Astrocyte (in vitro differentiated cells and primary cell): ENCODE measurements around the gene C2CD5. TPM values are rescaled to one million over a fixed set of nuclear protein-coding genes. Genes with fewer than 3 reads are reported as not detected.
"Not testable (repeated sequence)": the region's sequence is repeated elsewhere in the genome, so short reads cannot be mapped to it uniquely, and the experiment has no call there.

Experiments
- DNase-seq: peaks from one replicate; pipeline ENCODE4 v3.0.0-alpha.2; 2010; ENCODE audit warnings: low read depth
- FAIRE-seq: peaks from 2 replicates; lab custom pipeline; 2011; peaks lifted over from hg19 to GRCh38; lab: Jason Lieb, UNC
- H2AFZ ChIP-seq: 2 replicates; pipeline ENCODE4 v1.6.0; 2012; ENCODE audit warnings: low read depth, low read length, inconsistent platforms
- H3K27ac ChIP-seq: 2 replicates; pipeline ENCODE4 v1.5.1; 2011; ENCODE audit warnings: low read depth, low read length, inconsistent platforms
- H3K27me3 ChIP-seq: 2 replicates; pipeline ENCODE4 v1.6.0; 2011; ENCODE audit warnings: low read length, inconsistent platforms; ENCODE audit not compliant: insufficient read depth
- H3K36me3 ChIP-seq: 2 replicates; pipeline ENCODE4 v1.5.1; 2011; ENCODE audit warnings: low read length, inconsistent platforms; ENCODE audit not compliant: insufficient read depth
- H3K4me1 ChIP-seq: 2 replicates; pipeline ENCODE4 v1.5.1; 2011; ENCODE audit warnings: low read length, inconsistent platforms; ENCODE audit not compliant: insufficient read depth
- H3K4me2 ChIP-seq: 2 replicates; pipeline ENCODE4 v1.6.0; 2012; ENCODE audit warnings: low read length, inconsistent platforms
- H3K4me3 ChIP-seq: 2 replicates; pipeline ENCODE4 v1.5.1; 2011; ENCODE audit warnings: low read depth, mild to moderate bottlenecking, low read length, inconsistent platforms; ENCODE audit not compliant: insufficient read depth
- H3K79me2 ChIP-seq: 2 replicates; pipeline ENCODE4 v1.6.0; 2012; ENCODE audit warnings: mild to moderate bottlenecking, low read length, inconsistent platforms; ENCODE audit not compliant: insufficient read depth
- H3K9ac ChIP-seq: 2 replicates; pipeline ENCODE4 v1.6.0; 2012; ENCODE audit warnings: mild to moderate bottlenecking, low read length, inconsistent platforms
- H3K9me3 ChIP-seq: 2 replicates; pipeline ENCODE4 v1.5.1; 2012; ENCODE audit warnings: low read depth, mild to moderate bottlenecking, low read length, inconsistent platforms; ENCODE audit not compliant: insufficient read depth
- H4K20me1 ChIP-seq: 2 replicates; pipeline ENCODE4 v1.6.0; 2012; ENCODE audit warnings: low read length, inconsistent platforms; ENCODE audit not compliant: insufficient read depth
- H3K27ac Mint-ChIP-seq: one replicate; pipeline ENCODE4 v1.8.0; 2021; ENCODE audit warnings: mild to moderate bottlenecking, mixed read lengths; ENCODE audit not compliant: unreplicated experiment
- H3K27me3 Mint-ChIP-seq: one replicate; pipeline ENCODE4 v1.8.0; 2021; ENCODE audit warnings: low read depth, mixed read lengths; ENCODE audit not compliant: unreplicated experiment
- H3K36me3 Mint-ChIP-seq: one replicate; pipeline ENCODE4 v1.8.0; 2021; ENCODE audit warnings: low read depth, mixed read lengths; ENCODE audit not compliant: unreplicated experiment
- H3K4me1 Mint-ChIP-seq: one replicate; pipeline ENCODE4 v1.8.0; 2021; ENCODE audit warnings: low read depth, mixed read lengths; ENCODE audit not compliant: unreplicated experiment
- H3K4me3 Mint-ChIP-seq: one replicate; pipeline ENCODE4 v1.8.0; 2021; ENCODE audit warnings: mild to moderate bottlenecking, moderate library complexity, mixed read lengths; ENCODE audit not compliant: unreplicated experiment
- H3K9me3 Mint-ChIP-seq: one replicate; pipeline ENCODE4 v1.8.0; 2021; ENCODE audit warnings: mild to moderate bottlenecking, mixed read lengths; ENCODE audit not compliant: unreplicated experiment
- EZH2 ChIP-seq: IDR thresholded peaks from 2 replicates; pipeline ENCODE4 v1.6.1; 2012; ENCODE audit warnings: mild to moderate bottlenecking, low read length, inconsistent platforms; ENCODE audit not compliant: insufficient read depth
- total RNA-seq: library from RNA; stranded (reverse); gene quantifications from 2 replicates; pipeline ENCODE4 v1.2.1, GENCODE V29; 2021
- TF ChIP-seq, protein P1 (sequence below): IDR thresholded peaks from 2 replicates; pipeline ENCODE4 v1.5.1; 2011; ENCODE audit warnings: low read depth, mild to moderate bottlenecking, inconsistent platforms, low read length, moderate library complexity; ENCODE audit not compliant: insufficient read depth

C2CD5 gene
- total RNA-seq, 1 donor from 2014 or later: 14.7 TPM

DNA sequence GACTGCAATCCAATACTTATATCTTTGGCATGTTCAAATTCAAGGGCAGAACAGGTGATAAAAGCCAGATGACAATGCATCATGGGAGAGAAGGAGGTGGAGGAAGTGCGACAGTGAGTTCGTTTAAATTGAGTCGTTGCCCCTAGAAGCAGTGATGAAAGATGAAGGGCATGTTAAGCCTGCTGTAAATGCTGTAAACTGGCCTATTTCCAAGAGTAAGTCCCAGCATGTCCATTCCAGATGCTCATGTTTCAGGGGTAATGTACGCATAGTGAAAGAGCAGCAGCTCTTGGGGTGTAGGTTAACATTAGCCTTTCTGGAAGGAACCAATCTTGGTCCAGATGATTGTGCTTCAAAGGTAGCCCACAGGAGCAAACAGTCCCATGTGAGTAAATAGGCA lies 97.1 kb downstream of the C2CD5 start:
- no peak overlapping the region for H3K27ac Mint-ChIP-seq
- H3K9me3 ChIP-seq: no peaks in the 10 kb centered on the region
- TF ChIP-seq, protein P1, sequence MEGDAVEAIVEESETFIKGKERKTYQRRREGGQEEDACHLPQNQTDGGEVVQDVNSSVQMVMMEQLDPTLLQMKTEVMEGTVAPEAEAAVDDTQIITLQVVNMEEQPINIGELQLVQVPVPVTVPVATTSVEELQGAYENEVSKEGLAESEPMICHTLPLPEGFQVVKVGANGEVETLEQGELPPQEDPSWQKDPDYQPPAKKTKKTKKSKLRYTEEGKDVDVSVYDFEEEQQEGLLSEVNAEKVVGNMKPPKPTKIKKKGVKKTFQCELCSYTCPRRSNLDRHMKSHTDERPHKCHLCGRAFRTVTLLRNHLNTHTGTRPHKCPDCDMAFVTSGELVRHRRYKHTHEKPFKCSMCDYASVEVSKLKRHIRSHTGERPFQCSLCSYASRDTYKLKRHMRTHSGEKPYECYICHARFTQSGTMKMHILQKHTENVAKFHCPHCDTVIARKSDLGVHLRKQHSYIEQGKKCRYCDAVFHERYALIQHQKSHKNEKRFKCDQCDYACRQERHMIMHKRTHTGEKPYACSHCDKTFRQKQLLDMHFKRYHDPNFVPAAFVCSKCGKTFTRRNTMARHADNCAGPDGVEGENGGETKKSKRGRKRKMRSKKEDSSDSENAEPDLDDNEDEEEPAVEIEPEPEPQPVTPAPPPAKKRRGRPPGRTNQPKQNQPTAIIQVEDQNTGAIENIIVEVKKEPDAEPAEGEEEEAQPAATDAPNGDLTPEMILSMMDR: no peak
- TF ChIP-seq EZH2: no peak
- H3K79me2 ChIP-seq: no peaks in the 10 kb centered on the region
- no peak overlapping the region for H3K9ac ChIP-seq
- H3K4me1 Mint-ChIP-seq: no peaks in the 10 kb centered on the region
- no peak overlapping the region for H3K4me3 Mint-ChIP-seq
- no peak overlapping the region for H3K27ac ChIP-seq
- no peak for DNase-seq
- no peaks in the 10 kb centered on the region for H3K9me3 Mint-ChIP-seq
- no peaks in the 10 kb centered on the region for H3K4me1 ChIP-seq
- H3K27me3 Mint-ChIP-seq: no peaks in the 10 kb centered on the region
- no peaks in the 10 kb centered on the region for H3K36me3 ChIP-seq
- H2AFZ ChIP-seq: no peak overlapping the region
- H3K36me3 Mint-ChIP-seq: no peaks in the 10 kb centered on the region
- no peak overlapping the region for H3K4me2 ChIP-seq
- H3K27me3 ChIP-seq: no peaks in the 10 kb centered on the region
- FAIRE-seq: no peak
- H3K4me3 ChIP-seq: no peak overlapping the region
- H4K20me1 ChIP-seq: no peaks in the 10 kb centered on the region

DNA sequence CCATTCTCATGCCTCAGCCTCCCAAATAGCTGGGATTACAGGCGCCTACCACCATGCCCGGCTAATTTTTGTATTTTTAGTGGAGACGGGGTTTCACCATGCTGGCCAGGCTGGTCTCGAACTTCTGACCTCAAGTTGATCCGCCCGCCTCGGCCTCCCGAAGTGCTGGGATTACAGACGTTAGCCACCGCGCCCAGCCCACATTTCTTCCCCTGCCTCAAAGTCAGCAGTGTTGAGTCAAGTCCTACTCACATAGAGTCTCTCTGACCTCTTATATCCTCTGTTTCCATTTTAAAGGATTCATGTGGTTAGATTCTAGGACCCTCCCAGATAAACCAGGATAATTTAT lies 100.1 kb downstream of the C2CD5 start:
- H3K4me3 Mint-ChIP-seq, H3K79me2 ChIP-seq: not testable (repeated sequence)

DNA sequence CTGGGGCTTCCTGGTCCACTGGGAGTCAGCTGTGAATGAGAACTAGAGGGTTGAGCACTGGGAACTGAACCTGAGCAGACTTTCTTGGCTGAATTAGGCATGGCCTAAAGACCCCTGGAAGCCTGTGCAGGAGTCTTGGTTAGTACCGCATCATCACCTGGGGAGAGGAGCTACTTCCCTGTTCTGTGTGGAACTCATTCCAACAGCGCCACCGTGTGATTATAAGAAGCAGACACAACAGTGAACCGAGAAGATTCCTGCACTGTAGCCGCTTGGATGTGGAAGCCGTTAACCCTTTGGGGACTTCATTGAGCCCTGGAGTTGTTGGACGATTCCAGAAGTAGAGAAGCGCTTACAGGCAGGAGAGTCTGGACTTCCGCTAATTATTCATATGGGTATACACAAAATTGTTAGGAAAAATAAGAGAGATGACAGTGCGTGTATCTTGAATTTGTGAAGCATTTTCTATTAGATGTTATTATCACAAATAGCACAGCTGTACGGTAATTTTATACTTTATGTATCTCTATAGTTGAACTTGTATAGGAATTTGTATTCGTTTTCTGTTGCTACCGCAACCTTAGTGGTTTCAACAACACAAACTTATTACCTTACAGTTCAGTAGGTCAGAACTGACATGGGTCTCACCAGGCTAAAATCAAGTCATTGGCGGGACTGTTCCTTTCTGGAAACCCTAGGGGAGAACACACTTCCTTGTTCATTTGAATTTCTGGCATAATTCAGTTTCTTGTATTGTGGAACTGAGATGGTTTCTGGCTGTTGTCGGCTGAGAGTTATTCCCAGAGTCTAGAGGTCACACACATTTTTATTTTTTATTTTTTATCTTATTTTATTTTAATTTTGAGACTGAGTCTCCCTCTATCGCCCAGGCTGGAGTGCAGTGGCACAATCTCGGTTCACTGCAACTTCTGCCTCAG lies 100.7 kb downstream of the C2CD5 start:
- Mint-ChIP-seq H3K9me3 (no peaks in the 10 kb centered on the region), H3K36me3 (no peaks in the 10 kb centered on the region), H3K4me3 (no peak overlapping the region), H3K4me1 (no peaks in the 10 kb centered on the region), H3K27ac (no peak overlapping the region), H3K27me3 (no peaks in the 10 kb centered on the region)
- H3K4me2 ChIP-seq: no peak overlapping the region
- no peak overlapping the region for H3K4me3 ChIP-seq
- H2AFZ ChIP-seq: no peak overlapping the region
- no peaks in the 10 kb centered on the region for H3K9me3 ChIP-seq
- TF ChIP-seq EZH2: no peak
- TF ChIP-seq, protein P1: peak; percentile 88
- H3K36me3 ChIP-seq: no peaks in the 10 kb centered on the region
- FAIRE-seq: peak; percentile 82
- no peaks in the 10 kb centered on the region for H4K20me1 ChIP-seq
- no peaks in the 10 kb centered on the region for H3K4me1 ChIP-seq
- no peaks in the 10 kb centered on the region for H3K27me3 ChIP-seq
- H3K9ac ChIP-seq: no peak overlapping the region
- DNase-seq: peak; percentile 59
- no peak overlapping the region for H3K27ac ChIP-seq
- H3K79me2 ChIP-seq: no peaks in the 10 kb centered on the region

More for the DNA sequence above, 100.1 kb downstream of the C2CD5 start:
- not testable (repeated sequence) for H3K27me3 Mint-ChIP-seq, H3K4me1 Mint-ChIP-seq, DNase-seq, H3K9me3 ChIP-seq, H3K36me3 Mint-ChIP-seq, H3K27me3 ChIP-seq, H3K4me1 ChIP-seq, H3K4me3 ChIP-seq, FAIRE-seq, H3K9me3 Mint-ChIP-seq, H3K27ac Mint-ChIP-seq, H3K4me2 ChIP-seq, H3K27ac ChIP-seq, H4K20me1 ChIP-seq, H3K36me3 ChIP-seq, H2AFZ ChIP-seq, H3K9ac ChIP-seq
